GM19467 (cell line): ENCODE data around the gene UVRAG.

ENCODE experiments used
- ATAC-seq: cut with Tn5 transposase; IDR thresholded peaks from one replicate; pipeline ENCODE4 v1.9.1; 2021; ENCODE audit warnings: mild to moderate bottlenecking, moderate library complexity; ENCODE audit not compliant: unreplicated experiment

The UVRAG gene

GRCh38 chr11:75783416-75784084 lies 31.5 kb upstream of the UVRAG start:
- no peak for ATAC-seq

GRCh38 chr11:75784085-75784478 lies 30.9 kb upstream of the UVRAG start:
- no peak for ATAC-seq

- ATAC-seq = no peak
Observed at GRCh38 chr11:75784506-75784905, 30.5 kb upstream of the UVRAG start.

GRCh38 chr11:75785187-75785586 lies 29.8 kb upstream of the UVRAG start:
- ATAC-seq = no peak

GRCh38 chr11:75786101-75786736 lies 28.8 kb upstream of the UVRAG start:
- no peak for ATAC-seq

- ATAC-seq = no peak
Observed at GRCh38 chr11:75789521-75789920, 25.5 kb upstream of the UVRAG start.

- ATAC-seq = no peak
Observed at GRCh38 chr11:75790986-75791385, 24.0 kb upstream of the UVRAG start.

- no peak for ATAC-seq
Observed at GRCh38 chr11:75792127-75792731, 22.8 kb upstream of the UVRAG start.

GRCh38 chr11:75792997-75793800 lies 21.8 kb upstream of the UVRAG start:
- no peak for ATAC-seq

GRCh38 chr11:75793966-75794365 lies 21.0 kb upstream of the UVRAG start:
- ATAC-seq = no peak

GRCh38 chr11:75795276-75796090 lies 19.5 kb upstream of the UVRAG start:
- ATAC-seq = no peak

- ATAC-seq = no peak
Observed at GRCh38 chr11:75796091-75796435, 18.9 kb upstream of the UVRAG start.

GRCh38 chr11:75797116-75797515 lies 17.9 kb upstream of the UVRAG start:
- ATAC-seq = no peak

- no peak for ATAC-seq
Observed at GRCh38 chr11:75797792-75798191, 17.2 kb upstream of the UVRAG start.

- no peak for ATAC-seq
Observed at GRCh38 chr11:75800136-75800675, 14.8 kb upstream of the UVRAG start.

GRCh38 chr11:75800728-75801361 lies 14.2 kb upstream of the UVRAG start:
- no peak for ATAC-seq

GRCh38 chr11:75801362-75802020 lies 13.5 kb upstream of the UVRAG start:
- ATAC-seq = no peak

- ATAC-seq = no peak
Observed at GRCh38 chr11:75802021-75802912, 12.7 kb upstream of the UVRAG start.
